IMR-90 (cell line): ENCODE data around the gene KCNMA1. TPM values are rescaled to one million over a fixed set of nuclear protein-coding genes. Genes with fewer than 3 reads are reported as not detected.

Experiments used
- ATAC-seq: fragments of 200-7000 bp; cut with Tn5 transposase; 2 replicates; pipeline ENCODE4 v1.9.1; 2020; ENCODE audit warnings: low read depth, mild to moderate bottlenecking, moderate library complexity
- BruUV-seq: library from RNA; stranded (reverse); fragments of 400-500 nt; replicated peaks from 2 replicates; lab custom pipeline; 2021; lab: Mats Ljungman, UMichigan
- CTCF ChIA-PET: fragments of 300-600 bp; formaldehyde crosslinking; extraction: SDS; loops from one replicate; lab custom pipeline; 2021; ENCODE audit warnings: antibody characterized with exemption; lab: Yijun Ruan, JAX
- POLR2A ChIA-PET: fragments of 300-600 bp; sonication (Branson Sonifier 250); formaldehyde crosslinking; loops from one replicate; lab custom pipeline; 2022; ENCODE audit warnings: antibody characterized with exemption; ENCODE audit not compliant: unreplicated experiment; lab: Charles Lee
- DNase-seq: peaks from one replicate; pipeline ENCODE4 v3.0.0; 2013
- H2AFZ ChIP-seq: replicated peaks from 2 replicates; pipeline ENCODE3; 2013; ENCODE audit warnings: low read length, mild to moderate bottlenecking; ENCODE audit not compliant: poor library complexity
- H2AK5ac ChIP-seq: 2 replicates; pipeline ENCODE4 v1.6.1; 2013; ENCODE audit warnings: low read depth, low read length, inconsistent platforms
- H2AK9ac ChIP-seq: replicated peaks from 2 replicates; pipeline ENCODE3; 2013; ENCODE audit warnings: mild to moderate bottlenecking, low read depth, low read length, moderate library complexity; ENCODE audit not compliant: poor library complexity
- H2BK120ac ChIP-seq: 2 replicates; pipeline ENCODE4 v1.6.1; 2013; ENCODE audit warnings: low read depth, low read length, inconsistent platforms
- H2BK15ac ChIP-seq: 3 replicates; pipeline ENCODE4 v1.6.1; 2013; ENCODE audit warnings: low read depth, low read length, inconsistent platforms
- H2BK20ac ChIP-seq: 2 replicates; pipeline ENCODE4 v1.6.1; 2013; ENCODE audit warnings: low read depth, mild to moderate bottlenecking, inconsistent platforms, low read length, moderate library complexity
- H2BK5ac ChIP-seq: 2 replicates; pipeline ENCODE4 v1.6.1; 2013; ENCODE audit warnings: mild to moderate bottlenecking, low read depth, low read length, inconsistent platforms; ENCODE audit not compliant: poor library complexity, severe bottlenecking
- H3K14ac ChIP-seq: replicated peaks from 2 replicates; pipeline ENCODE4 v1.6.1; 2013; ENCODE audit warnings: low read depth, low read length, inconsistent platforms
- H3K18ac ChIP-seq: 2 replicates; pipeline ENCODE4 v1.6.1; 2013; ENCODE audit warnings: low read depth, low read length, control low read depth
- H3K23ac ChIP-seq: 2 replicates; pipeline ENCODE4 v1.6.1; 2013; ENCODE audit warnings: low read depth, low read length, inconsistent platforms
- H3K27ac ChIP-seq: 2 replicates; pipeline ENCODE4 v1.5.1; 2013; ENCODE audit warnings: mild to moderate bottlenecking, control low read depth, low read length; ENCODE audit not compliant: insufficient read depth
- H3K27me3 ChIP-seq: 2 replicates; pipeline ENCODE4 v1.6.1; 2013; ENCODE audit warnings: low read length; ENCODE audit not compliant: control insufficient read depth, insufficient read depth
- H3K36me3 ChIP-seq: 2 replicates; pipeline ENCODE4 v1.6.1; 2013; ENCODE audit warnings: low read length, mixed read lengths; ENCODE audit not compliant: control insufficient read depth, insufficient read depth
- H3K4ac ChIP-seq: 2 replicates; pipeline ENCODE4 v1.6.1; 2013; ENCODE audit warnings: low read depth, low read length, inconsistent platforms
- H3K4me1 ChIP-seq: 2 replicates; pipeline ENCODE4 v1.6.1; 2013; ENCODE audit warnings: low read length, mixed read lengths; ENCODE audit not compliant: control insufficient read depth, insufficient read depth
- H3K4me2 ChIP-seq: 2 replicates; pipeline ENCODE4 v1.6.1; 2013; ENCODE audit warnings: low read depth, mild to moderate bottlenecking, control low read depth, low read length, moderate library complexity
- H3K4me3 ChIP-seq: 2 replicates; pipeline ENCODE4 v1.5.1; 2013; ENCODE audit warnings: low read depth, mild to moderate bottlenecking, control low read depth, low read length, moderate library complexity; ENCODE audit not compliant: insufficient read depth
- H3K56ac ChIP-seq: 2 replicates; pipeline ENCODE4 v1.6.1; 2013; ENCODE audit warnings: low read length, inconsistent platforms; ENCODE audit not compliant: insufficient read depth; ENCODE audit errors: extremely low read depth
- H3K79me1 ChIP-seq, 2 experiments: 2 replicates each; pipeline ENCODE4 v1.6.1; 2013; ENCODE audit warnings: low read length in 2 of 2, inconsistent platforms in 1 of 2, low read depth in 1 of 2
- H3K9ac ChIP-seq: 2 replicates; pipeline ENCODE4 v1.6.1; 2013; ENCODE audit warnings: low read depth, low read length, control low read depth
- H3K9me1 ChIP-seq: 2 replicates; pipeline ENCODE4 v1.6.1; 2013; ENCODE audit warnings: low read length, inconsistent platforms; ENCODE audit not compliant: insufficient read depth
- H3K9me3 ChIP-seq: 2 replicates; pipeline ENCODE4 v1.6.1; 2013; ENCODE audit warnings: low read length; ENCODE audit not compliant: control insufficient read depth, insufficient read depth
- H4K20me1 ChIP-seq: 2 replicates; pipeline ENCODE4 v1.6.1; 2013; ENCODE audit warnings: low read length, inconsistent platforms; ENCODE audit not compliant: insufficient read depth
- H4K5ac ChIP-seq: 2 replicates; pipeline ENCODE4 v1.6.1; 2013; ENCODE audit warnings: mild to moderate bottlenecking, low read depth, low read length, control low read depth
- H4K8ac ChIP-seq, 2 experiments: 2 replicates each; pipeline ENCODE4 v1.6.1; 2013; ENCODE audit warnings: low read depth in 2 of 2, low read length in 2 of 2, control low read depth in 1 of 2, inconsistent platforms in 1 of 2
- H4K91ac ChIP-seq: 2 replicates; pipeline ENCODE4 v1.6.1; 2013; ENCODE audit warnings: low read depth, low read length, inconsistent platforms; ENCODE audit not compliant: insufficient read depth
- ELK1 ChIP-seq: fragments of 150-350 bp; IDR thresholded peaks from 2 replicates; pipeline ENCODE4 v1.6.1; 2016; ENCODE audit warnings: low read depth, mild to moderate bottlenecking, low read length, moderate library complexity, borderline replicate concordance
- POLR2A ChIP-seq: IDR thresholded peaks from 2 replicates; pipeline ENCODE4 v1.6.1; 2012; ENCODE audit warnings: mild to moderate bottlenecking, low read depth, low read length
- WGBS, 2 experiments: methylation state at CpG; one replicate each; pipeline versions ENCODE4 v1.1.5 to v1.1.7; 2013; ENCODE audit warnings: missing lambda C conversion rate in 2 of 2; ENCODE audit not compliant: insufficient read length in 1 of 2; ENCODE audit errors: extremely low coverage in 2 of 2; 5-methylcytosine and 5-hydroxymethylcytosine counted together
- dilution Hi-C: fragments of 300-500 bp; cut with HindIII; formaldehyde crosslinking; loops from one replicate; pipeline ENCODE4 v1.14.3; 2018; ENCODE audit warnings: low sequenced_read_pairs; ENCODE audit not compliant: unreplicated experiment
- in situ Hi-C: fragments of 300-500 bp; cut with MboI; formaldehyde crosslinking; loops from 3 replicates; pipeline ENCODE4 v1.14.3; 2019; ENCODE audit warnings: low sequenced_read_pairs, inconsistent platforms, mixed read lengths
- intact Hi-C: fragments of 100-400 bp; cut with micrococcal nuclease; formaldehyde crosslinking; loops from 2 replicates; pipeline ENCODE4 v1.10.0; 2022
- polyA plus RNA-seq, 3 experiments: library from polyadenylated mRNA; depleted of rRNA; stranded (reverse); fragments of >200 nt; gene quantifications; 2 replicates each; pipeline ENCODE4 v1.2.3, GENCODE V29; 2012; ENCODE audit warnings: low replicate concordance in 1 of 3
- total RNA-seq: library from RNA; depleted of rRNA; stranded (reverse); fragments of >200 nt; gene quantifications from 2 replicates; pipeline ENCODE4 v1.2.3, GENCODE V29; 2012

The KCNMA1 gene
- total and polyA plus RNA-seq, 2 of the 4 experiments (the other 2 are of a cell fraction) = 25.6 to 29.6 TPM

DNA sequence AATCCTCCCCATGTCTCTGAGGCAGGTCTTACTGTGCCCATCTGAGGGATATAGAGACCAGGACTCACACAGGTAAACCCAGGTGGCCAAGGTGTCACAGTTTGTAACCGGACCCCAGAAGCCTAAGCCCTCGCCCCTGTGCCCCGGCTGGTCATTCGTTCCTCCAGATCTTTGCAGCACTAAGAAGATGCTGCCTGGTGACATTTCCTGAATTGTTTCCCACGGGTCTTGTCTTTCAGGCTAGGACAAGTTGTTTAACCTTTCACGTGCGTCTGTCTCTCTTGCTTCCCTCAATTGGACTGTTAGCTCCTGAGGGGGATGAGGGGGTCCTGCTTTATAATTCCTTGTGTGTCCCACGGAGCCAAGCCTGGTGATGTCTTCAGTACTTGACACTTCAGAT, 158.0 kb downstream of the KCNMA1 start:
- no peaks in the 10 kb centered on the region for H4K20me1 ChIP-seq
- peak overlapping the region; percentile 88; the same call in 2 of the 3 replicates for H2BK15ac ChIP-seq
- H2BK120ac ChIP-seq = peak overlapping the region; percentile 57; the same call in 1 of the 2 replicates
- peaks cover 9% of the 10 kb centered on the region for H3K4me1 ChIP-seq
- H3K27ac ChIP-seq = no peak overlapping the region
- no peaks in the 10 kb centered on the region for H3K9me3 ChIP-seq
- H2AFZ ChIP-seq = no peak overlapping the region
- H3K79me1 ChIP-seq = peaks cover 0 to 14% of the 10 kb centered on the region in 2 experiments; a peak in 1 of 4 replicates
- H3K4ac ChIP-seq = peak overlapping the region; percentile 74; the same call in 1 of the 2 replicates
- WGBS, 2 experiments = 49% methylated on average over 5 of the region's 8 CpGs; no CpG with 5 or more reads in 1 of the 2 experiments
- H4K5ac ChIP-seq = no peak overlapping the region
- peak overlapping the region; percentile 78 for H2BK20ac ChIP-seq
- H2AK5ac ChIP-seq = peak overlapping the region; percentile 86; the same call in 1 of the 2 replicates
- H3K23ac ChIP-seq = no peak overlapping the region
- no peak overlapping the region for H2BK5ac ChIP-seq
- DNase-seq = no peak
- no peak overlapping the region for H3K14ac ChIP-seq
- H3K9ac ChIP-seq = no peak overlapping the region
- no peaks in the 10 kb centered on the region for H3K27me3 ChIP-seq
- no peak overlapping the region for H3K56ac ChIP-seq
- no peak overlapping the region for H3K4me3 ChIP-seq
- H4K8ac ChIP-seq = peak overlapping the region in 1 of 2 experiments; percentile 53; a peak in 1 of 4 replicates
- TF ChIP-seq POLR2A (no peak), ELK1 (no peak)
- ChIA-PET POLR2A (no interaction called here), CTCF (no interaction called here)
- peak overlapping the region; percentile 43; the same call in 1 of the 2 replicates for H4K91ac ChIP-seq
- intact Hi-C loops = no loop called here
- H2AK9ac ChIP-seq = no peak overlapping the region
- dilution Hi-C loops = no loop called here
- no peak overlapping the region for H3K4me2 ChIP-seq
- H3K9me1 ChIP-seq = peaks cover 20% of the 10 kb centered on the region
- H3K36me3 ChIP-seq = no peaks in the 10 kb centered on the region
- H3K18ac ChIP-seq = no peak overlapping the region
- in situ Hi-C loops = no loop called here
- ATAC-seq = no peak
- BruUV-seq = no TSS peak
